Stimulated activated CD8-positive, alpha-beta memory T cell treated with anti-CD3 and anti-CD28 coated beads, Interleukin-15, amount 100 ng/mL, for 4 hours (primary cell): ENCODE data around the gene IMMP1L.
A peak's percentile ranks its signal among the peaks of the same experiment; 100 is the strongest.
"Not testable (repeated sequence)": the region's sequence is repeated elsewhere in the genome, so short reads cannot be mapped to it uniquely, and the experiment has no call there.

Experiments used
- DNase-seq, 2 donors: peaks; one replicate each; pipeline ENCODE4 v3.0.0-alpha.2; 2020; ENCODE audit warnings: low read depth in 2 of 2

The IMMP1L gene

GRCh38 chr11:31509429-31510345, at the start of gene IMMP1L, which contains the start of gene ELP4:
Gene IMMP1L (minus strand): TSS chr11:31509622. CDS start chr11:31463276, 46,346 bp downstream.
Gene ELP4 (plus strand): TSS chr11:31509767. CDS start chr11:31509785, 18 bp downstream.
- peak; percentile 82 to 92 for DNase-seq

GRCh38 chr11:31558001-31558400, 48.6 kb upstream of the IMMP1L start:
- no peak for DNase-seq

- DNase-seq: no peak
Measured at GRCh38 chr11:31555938-31556337, 46.5 kb upstream of the IMMP1L start.

GRCh38 chr11:31542862-31543261, 33.4 kb upstream of the IMMP1L start:
- no peak for DNase-seq

GRCh38 chr11:31535479-31535878, 26.1 kb upstream of the IMMP1L start:
- DNase-seq: no peak

GRCh38 chr11:31531293-31531692, 21.9 kb upstream of the IMMP1L start:
- no peak for DNase-seq

- no peak for DNase-seq
Measured at GRCh38 chr11:31529701-31530100, 20.3 kb upstream of the IMMP1L start.

- DNase-seq: no peak
Measured at GRCh38 chr11:31529189-31529588, 19.8 kb upstream of the IMMP1L start.

- DNase-seq: no peak
Measured at GRCh38 chr11:31521497-31522150, 12.2 kb upstream of the IMMP1L start.

GRCh38 chr11:31512117-31512516, 2.7 kb upstream of the IMMP1L start:
- DNase-seq: no peak

- no peak for DNase-seq
Measured at GRCh38 chr11:31509051-31509428, 382 bp downstream of the IMMP1L start.

- no peak for DNase-seq
Measured at GRCh38 chr11:31500560-31500959, 8.9 kb downstream of the IMMP1L start.

GRCh38 chr11:31499576-31500178, 9.7 kb downstream of the IMMP1L start:
- DNase-seq: no peak

- DNase-seq: not testable (repeated sequence)
Measured at GRCh38 chr11:31493762-31494161, 15.7 kb downstream of the IMMP1L start.

GRCh38 chr11:31493235-31493634, 16.2 kb downstream of the IMMP1L start:
- no peak for DNase-seq

- DNase-seq: no peak
Measured at GRCh38 chr11:31492320-31492913, 17.0 kb downstream of the IMMP1L start.

- no peak for DNase-seq
Measured at GRCh38 chr11:31487848-31488247, 21.6 kb downstream of the IMMP1L start.

GRCh38 chr11:31484497-31484896, 24.9 kb downstream of the IMMP1L start:
- DNase-seq: no peak

GRCh38 chr11:31480930-31481329, 28.5 kb downstream of the IMMP1L start:
- no peak for DNase-seq

- DNase-seq: no peak
Measured at GRCh38 chr11:31479066-31479465, 30.4 kb downstream of the IMMP1L start.

GRCh38 chr11:31478223-31478590, 31.2 kb downstream of the IMMP1L start:
- no peak for DNase-seq

GRCh38 chr11:31477528-31478222, 31.7 kb downstream of the IMMP1L start:
- no peak for DNase-seq
